IMR-90 (cell line): ENCODE results near the gene FAM228B. TPM values are rescaled to one million over a fixed set of nuclear protein-coding genes. Genes with fewer than 3 reads are reported as not detected.

ENCODE experiments used
- ATAC-seq: fragments of 200-7000 bp; cut with Tn5 transposase; 2 replicates; pipeline ENCODE4 v1.9.1; 2020; ENCODE audit warnings: low read depth, mild to moderate bottlenecking, moderate library complexity
- BruUV-seq: library from RNA; stranded (reverse); fragments of 400-500 nt; replicated peaks from 2 replicates; lab custom pipeline; 2021; lab: Mats Ljungman, UMichigan
- CTCF ChIA-PET: fragments of 300-600 bp; formaldehyde crosslinking; extraction: SDS; loops from one replicate; lab custom pipeline; 2021; ENCODE audit warnings: antibody characterized with exemption; lab: Yijun Ruan, JAX
- POLR2A ChIA-PET: fragments of 300-600 bp; sonication (Branson Sonifier 250); formaldehyde crosslinking; loops from one replicate; lab custom pipeline; 2022; ENCODE audit warnings: antibody characterized with exemption; ENCODE audit not compliant: unreplicated experiment; lab: Charles Lee
- DNase-seq: peaks from one replicate; pipeline ENCODE4 v3.0.0; 2013
- H2AFZ ChIP-seq: replicated peaks from 2 replicates; pipeline ENCODE3; 2013; ENCODE audit warnings: low read length, mild to moderate bottlenecking; ENCODE audit not compliant: poor library complexity
- H2AK5ac ChIP-seq: 2 replicates; pipeline ENCODE4 v1.6.1; 2013; ENCODE audit warnings: low read depth, low read length, inconsistent platforms
- H2AK9ac ChIP-seq: replicated peaks from 2 replicates; pipeline ENCODE3; 2013; ENCODE audit warnings: mild to moderate bottlenecking, low read depth, low read length, moderate library complexity; ENCODE audit not compliant: poor library complexity
- H2BK120ac ChIP-seq: 2 replicates; pipeline ENCODE4 v1.6.1; 2013; ENCODE audit warnings: low read depth, low read length, inconsistent platforms
- H2BK15ac ChIP-seq: 3 replicates; pipeline ENCODE4 v1.6.1; 2013; ENCODE audit warnings: low read depth, low read length, inconsistent platforms
- H2BK20ac ChIP-seq: 2 replicates; pipeline ENCODE4 v1.6.1; 2013; ENCODE audit warnings: low read depth, mild to moderate bottlenecking, inconsistent platforms, low read length, moderate library complexity
- H2BK5ac ChIP-seq: 2 replicates; pipeline ENCODE4 v1.6.1; 2013; ENCODE audit warnings: mild to moderate bottlenecking, low read depth, low read length, inconsistent platforms; ENCODE audit not compliant: poor library complexity, severe bottlenecking
- H3K14ac ChIP-seq: replicated peaks from 2 replicates; pipeline ENCODE4 v1.6.1; 2013; ENCODE audit warnings: low read depth, low read length, inconsistent platforms
- H3K18ac ChIP-seq: 2 replicates; pipeline ENCODE4 v1.6.1; 2013; ENCODE audit warnings: low read depth, low read length, control low read depth
- H3K23ac ChIP-seq: 2 replicates; pipeline ENCODE4 v1.6.1; 2013; ENCODE audit warnings: low read depth, low read length, inconsistent platforms
- H3K27ac ChIP-seq: 2 replicates; pipeline ENCODE4 v1.5.1; 2013; ENCODE audit warnings: mild to moderate bottlenecking, control low read depth, low read length; ENCODE audit not compliant: insufficient read depth
- H3K27me3 ChIP-seq: 2 replicates; pipeline ENCODE4 v1.6.1; 2013; ENCODE audit warnings: low read length; ENCODE audit not compliant: control insufficient read depth, insufficient read depth
- H3K36me3 ChIP-seq: 2 replicates; pipeline ENCODE4 v1.6.1; 2013; ENCODE audit warnings: low read length, mixed read lengths; ENCODE audit not compliant: control insufficient read depth, insufficient read depth
- H3K4ac ChIP-seq: 2 replicates; pipeline ENCODE4 v1.6.1; 2013; ENCODE audit warnings: low read depth, low read length, inconsistent platforms
- H3K4me1 ChIP-seq: 2 replicates; pipeline ENCODE4 v1.6.1; 2013; ENCODE audit warnings: low read length, mixed read lengths; ENCODE audit not compliant: control insufficient read depth, insufficient read depth
- H3K4me2 ChIP-seq: 2 replicates; pipeline ENCODE4 v1.6.1; 2013; ENCODE audit warnings: low read depth, mild to moderate bottlenecking, control low read depth, low read length, moderate library complexity
- H3K4me3 ChIP-seq: 2 replicates; pipeline ENCODE4 v1.5.1; 2013; ENCODE audit warnings: low read depth, mild to moderate bottlenecking, control low read depth, low read length, moderate library complexity; ENCODE audit not compliant: insufficient read depth
- H3K56ac ChIP-seq: 2 replicates; pipeline ENCODE4 v1.6.1; 2013; ENCODE audit warnings: low read length, inconsistent platforms; ENCODE audit not compliant: insufficient read depth; ENCODE audit errors: extremely low read depth
- H3K79me1 ChIP-seq, 2 experiments: 2 replicates each; pipeline ENCODE4 v1.6.1; 2013; ENCODE audit warnings: low read length in 2 of 2, inconsistent platforms in 1 of 2, low read depth in 1 of 2
- H3K9ac ChIP-seq: 2 replicates; pipeline ENCODE4 v1.6.1; 2013; ENCODE audit warnings: low read depth, low read length, control low read depth
- H3K9me1 ChIP-seq: 2 replicates; pipeline ENCODE4 v1.6.1; 2013; ENCODE audit warnings: low read length, inconsistent platforms; ENCODE audit not compliant: insufficient read depth
- H3K9me3 ChIP-seq: 2 replicates; pipeline ENCODE4 v1.6.1; 2013; ENCODE audit warnings: low read length; ENCODE audit not compliant: control insufficient read depth, insufficient read depth
- H4K20me1 ChIP-seq: 2 replicates; pipeline ENCODE4 v1.6.1; 2013; ENCODE audit warnings: low read length, inconsistent platforms; ENCODE audit not compliant: insufficient read depth
- H4K5ac ChIP-seq: 2 replicates; pipeline ENCODE4 v1.6.1; 2013; ENCODE audit warnings: mild to moderate bottlenecking, low read depth, low read length, control low read depth
- H4K8ac ChIP-seq, 2 experiments: 2 replicates each; pipeline ENCODE4 v1.6.1; 2013; ENCODE audit warnings: low read depth in 2 of 2, low read length in 2 of 2, control low read depth in 1 of 2, inconsistent platforms in 1 of 2
- H4K91ac ChIP-seq: 2 replicates; pipeline ENCODE4 v1.6.1; 2013; ENCODE audit warnings: low read depth, low read length, inconsistent platforms; ENCODE audit not compliant: insufficient read depth
- BHLHE40 ChIP-seq: fragments of 150-350 bp; IDR thresholded peaks from 2 replicates; pipeline ENCODE4 v1.6.1; 2016; ENCODE audit warnings: mild to moderate bottlenecking, low read depth, low read length
- CEBPB ChIP-seq: IDR thresholded peaks from 2 replicates; pipeline ENCODE4 v1.6.1; 2012; ENCODE audit warnings: low read depth, low read length, improper control_type of control experiment
- CHD1 ChIP-seq: IDR thresholded peaks from 2 replicates; pipeline ENCODE4 v1.6.1; 2012; ENCODE audit warnings: low read depth, low read length, improper control_type of control experiment
- FOS ChIP-seq: fragments of 150-350 bp; IDR thresholded peaks from 2 replicates; pipeline ENCODE4 v1.6.1; 2016; ENCODE audit warnings: low read depth, low read length
- MAFK ChIP-seq: IDR thresholded peaks from 2 replicates; pipeline ENCODE4 v1.6.1; 2012; ENCODE audit warnings: low read depth, low read length, improper control_type of control experiment
- MAZ ChIP-seq: IDR thresholded peaks from 2 replicates; pipeline ENCODE4 v1.6.1; 2012; ENCODE audit warnings: low read depth, mild to moderate bottlenecking, low read length, improper control_type of control experiment, moderate library complexity, borderline replicate concordance
- MXI1 ChIP-seq: IDR thresholded peaks from 2 replicates; pipeline ENCODE4 v1.6.1; 2012; ENCODE audit warnings: low read depth, mild to moderate bottlenecking, low read length, moderate library complexity, borderline replicate concordance
- NFE2L2 ChIP-seq: fragments of 150-350 bp; IDR thresholded peaks from 2 replicates; pipeline ENCODE4 v1.6.1; 2016; ENCODE audit warnings: low read depth, mild to moderate bottlenecking, low read length
- POLR2A ChIP-seq: IDR thresholded peaks from 2 replicates; pipeline ENCODE4 v1.6.1; 2012; ENCODE audit warnings: mild to moderate bottlenecking, low read depth, low read length
- RAD21 ChIP-seq: IDR thresholded peaks from 2 replicates; pipeline ENCODE4 v1.6.1; 2012; ENCODE audit warnings: low read length, improper control_type of control experiment
- RFX5 ChIP-seq: IDR thresholded peaks from 2 replicates; pipeline ENCODE4 v1.8.0; 2012; ENCODE audit warnings: low read depth, mild to moderate bottlenecking, low read length, moderate library complexity
- SMC3 ChIP-seq: fragments of 150-350 bp; IDR thresholded peaks from 2 replicates; pipeline ENCODE4 v1.6.1; 2016; ENCODE audit warnings: low read depth, mild to moderate bottlenecking, antibody characterized with exemption, low read length, moderate library complexity
- WGBS, 2 experiments: methylation state at CpG; one replicate each; pipeline versions ENCODE4 v1.1.5 to v1.1.7; 2013; ENCODE audit warnings: missing lambda C conversion rate in 2 of 2; ENCODE audit not compliant: insufficient read length in 1 of 2; ENCODE audit errors: extremely low coverage in 2 of 2; 5-methylcytosine and 5-hydroxymethylcytosine counted together
- dilution Hi-C: fragments of 300-500 bp; cut with HindIII; formaldehyde crosslinking; loops from one replicate; pipeline ENCODE4 v1.14.3; 2018; ENCODE audit warnings: low sequenced_read_pairs; ENCODE audit not compliant: unreplicated experiment
- in situ Hi-C: fragments of 300-500 bp; cut with MboI; formaldehyde crosslinking; loops from 3 replicates; pipeline ENCODE4 v1.14.3; 2019; ENCODE audit warnings: low sequenced_read_pairs, inconsistent platforms, mixed read lengths
- intact Hi-C: fragments of 100-400 bp; cut with micrococcal nuclease; formaldehyde crosslinking; loops from 2 replicates; pipeline ENCODE4 v1.10.0; 2022
- polyA plus RNA-seq, 3 experiments: library from polyadenylated mRNA; depleted of rRNA; stranded (reverse); fragments of >200 nt; gene quantifications; 2 replicates each; pipeline ENCODE4 v1.2.3, GENCODE V29; 2012; ENCODE audit warnings: low replicate concordance in 1 of 3
- total RNA-seq: library from RNA; depleted of rRNA; stranded (reverse); fragments of >200 nt; gene quantifications from 2 replicates; pipeline ENCODE4 v1.2.3, GENCODE V29; 2012
- TF ChIP-seq, protein P1 (sequence below): fragments of 150-350 bp; IDR thresholded peaks from 2 replicates; pipeline ENCODE4 v1.6.1; 2017; ENCODE audit warnings: mild to moderate bottlenecking, antibody characterized with exemption, low read length, low read depth
- TF ChIP-seq, protein P2 (sequence below): conservative IDR thresholded peaks from 2 replicates; pipeline ENCODE4 v1.5.1; 2012; ENCODE audit warnings: mild to moderate bottlenecking, low read depth, low read length, improper control_type of control experiment
- TF ChIP-seq, protein P3 (sequence below): fragments of 150-350 bp; IDR thresholded peaks from 2 replicates; pipeline ENCODE4 v1.6.1; 2016; ENCODE audit warnings: low read depth, mild to moderate bottlenecking, low read length, moderate library complexity, borderline replicate concordance

FAM228B gene
- total and polyA plus RNA-seq, 2 of the 4 experiments (the other 2 are of a cell fraction), result 2.0 to 2.9 TPM

DNA sequence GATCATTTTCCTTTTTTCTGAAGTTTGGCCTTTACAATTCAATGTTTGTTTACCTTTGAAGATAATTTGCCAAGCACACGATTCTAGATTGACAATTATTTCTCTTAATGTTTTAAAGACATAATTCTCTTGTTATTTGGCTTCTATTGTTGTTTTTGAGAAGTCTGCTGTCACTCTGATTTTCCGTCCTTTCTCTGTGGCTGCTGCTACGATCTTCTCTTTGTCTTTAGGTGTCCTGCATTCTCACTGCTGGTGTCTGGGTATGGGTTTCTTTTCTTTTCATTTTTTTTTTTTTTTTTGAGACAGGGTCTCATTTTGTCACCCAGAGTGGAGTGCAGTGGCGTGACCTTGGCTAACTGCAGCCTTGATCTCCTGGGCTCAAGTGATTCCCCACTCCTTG is 36.4 kb downstream of the FAM228B start:
- Histone ChIP-seq H3K9ac (no peak overlapping the region), H4K5ac (no peak overlapping the region), H2BK5ac (no peak overlapping the region), H2AK5ac (no peak overlapping the region), H3K18ac (no peak overlapping the region), H3K79me1 (no peaks in the 10 kb centered on the region), H3K27ac (no peak overlapping the region), H3K23ac (no peak overlapping the region), H4K8ac (no peak overlapping the region), H3K4ac (no peak overlapping the region), H3K9me3 (no peaks in the 10 kb centered on the region), H2BK15ac (no peak overlapping the region), H2BK120ac (no peak overlapping the region), H3K14ac (no peak overlapping the region), H4K91ac (no peak overlapping the region), H4K20me1 (no peaks in the 10 kb centered on the region), H3K27me3 (no peaks in the 10 kb centered on the region), H3K4me1 (no peaks in the 10 kb centered on the region), H3K9me1 (no peaks in the 10 kb centered on the region; the same call in 1 of the 2 replicates), H3K4me3 (no peak overlapping the region), H2AFZ (no peak overlapping the region), H3K36me3 (no peaks in the 10 kb centered on the region), H3K56ac (no peak overlapping the region), H3K4me2 (no peak overlapping the region), H2AK9ac (no peak overlapping the region), H2BK20ac (no peak overlapping the region)
- dilution Hi-C loops (no loop called here), in situ Hi-C loops (no loop called here), intact Hi-C loops (no loop called here)
- no peak for ATAC-seq
- no TSS peak for BruUV-seq
- ChIA-PET CTCF (no interaction called here), POLR2A (no interaction called here)
- TF ChIP-seq NFE2L2 (no peak), MXI1 (no peak), CHD1 (no peak), BHLHE40 (no peak), POLR2A (no peak), MAFK (no peak), CEBPB (no peak), MAZ (no peak), RFX5 (no peak), SMC3 (no peak), FOS (no peak), RAD21 (no peak)
- TF ChIP-seq, protein P1, sequence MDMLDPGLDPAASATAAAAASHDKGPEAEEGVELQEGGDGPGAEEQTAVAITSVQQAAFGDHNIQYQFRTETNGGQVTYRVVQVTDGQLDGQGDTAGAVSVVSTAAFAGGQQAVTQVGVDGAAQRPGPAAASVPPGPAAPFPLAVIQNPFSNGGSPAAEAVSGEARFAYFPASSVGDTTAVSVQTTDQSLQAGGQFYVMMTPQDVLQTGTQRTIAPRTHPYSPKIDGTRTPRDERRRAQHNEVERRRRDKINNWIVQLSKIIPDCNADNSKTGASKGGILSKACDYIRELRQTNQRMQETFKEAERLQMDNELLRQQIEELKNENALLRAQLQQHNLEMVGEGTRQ, result no peak
- TF ChIP-seq, protein P2, sequence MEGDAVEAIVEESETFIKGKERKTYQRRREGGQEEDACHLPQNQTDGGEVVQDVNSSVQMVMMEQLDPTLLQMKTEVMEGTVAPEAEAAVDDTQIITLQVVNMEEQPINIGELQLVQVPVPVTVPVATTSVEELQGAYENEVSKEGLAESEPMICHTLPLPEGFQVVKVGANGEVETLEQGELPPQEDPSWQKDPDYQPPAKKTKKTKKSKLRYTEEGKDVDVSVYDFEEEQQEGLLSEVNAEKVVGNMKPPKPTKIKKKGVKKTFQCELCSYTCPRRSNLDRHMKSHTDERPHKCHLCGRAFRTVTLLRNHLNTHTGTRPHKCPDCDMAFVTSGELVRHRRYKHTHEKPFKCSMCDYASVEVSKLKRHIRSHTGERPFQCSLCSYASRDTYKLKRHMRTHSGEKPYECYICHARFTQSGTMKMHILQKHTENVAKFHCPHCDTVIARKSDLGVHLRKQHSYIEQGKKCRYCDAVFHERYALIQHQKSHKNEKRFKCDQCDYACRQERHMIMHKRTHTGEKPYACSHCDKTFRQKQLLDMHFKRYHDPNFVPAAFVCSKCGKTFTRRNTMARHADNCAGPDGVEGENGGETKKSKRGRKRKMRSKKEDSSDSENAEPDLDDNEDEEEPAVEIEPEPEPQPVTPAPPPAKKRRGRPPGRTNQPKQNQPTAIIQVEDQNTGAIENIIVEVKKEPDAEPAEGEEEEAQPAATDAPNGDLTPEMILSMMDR, result no peak
- TF ChIP-seq, protein P3, sequence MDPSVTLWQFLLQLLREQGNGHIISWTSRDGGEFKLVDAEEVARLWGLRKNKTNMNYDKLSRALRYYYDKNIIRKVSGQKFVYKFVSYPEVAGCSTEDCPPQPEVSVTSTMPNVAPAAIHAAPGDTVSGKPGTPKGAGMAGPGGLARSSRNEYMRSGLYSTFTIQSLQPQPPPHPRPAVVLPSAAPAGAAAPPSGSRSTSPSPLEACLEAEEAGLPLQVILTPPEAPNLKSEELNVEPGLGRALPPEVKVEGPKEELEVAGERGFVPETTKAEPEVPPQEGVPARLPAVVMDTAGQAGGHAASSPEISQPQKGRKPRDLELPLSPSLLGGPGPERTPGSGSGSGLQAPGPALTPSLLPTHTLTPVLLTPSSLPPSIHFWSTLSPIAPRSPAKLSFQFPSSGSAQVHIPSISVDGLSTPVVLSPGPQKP, result no peak
- no CpG with 5 or more reads among the region's 4 CpGs for WGBS, 2 experiments
- no peak for DNase-seq
